Keratinocyte (primary cell): ENCODE results near the gene FMN2. TPM values are rescaled to one million over a fixed set of nuclear protein-coding genes. Genes with fewer than 3 reads are reported as not detected.

Experiments
- DNase-seq: peaks from one replicate; pipeline ENCODE4 v3.0.0-alpha.2; 2011; ENCODE audit warnings: low read depth, missing footprints, low spot score
- FAIRE-seq: peaks from 2 replicates; lab custom pipeline; 2011; peaks lifted over from hg19 to GRCh38; lab: Jason Lieb, UNC
- H2AFZ ChIP-seq: 2 replicates; pipeline ENCODE4 v1.6.0; 2012; ENCODE audit warnings: low read length, control low read depth, inconsistent platforms; ENCODE audit not compliant: control insufficient read depth
- H3K27ac ChIP-seq: 2 replicates; pipeline ENCODE4 v1.5.1; 2011; ENCODE audit warnings: low read length; ENCODE audit not compliant: control insufficient read depth, insufficient read depth
- H3K27me3 ChIP-seq: 3 replicates; pipeline ENCODE4 v1.6.0; 2011; ENCODE audit warnings: low read length; ENCODE audit not compliant: control insufficient read depth, insufficient read depth; ENCODE audit errors: extremely low read depth
- H3K36me3 ChIP-seq, 2 experiments: 2 replicates in 1 of 2; 3 replicates in 1 of 2; pipeline ENCODE4 v1.5.1; 2011; ENCODE audit warnings: low read length in 2 of 2, mild to moderate bottlenecking in 1 of 2; ENCODE audit not compliant: control insufficient read depth in 2 of 2, insufficient read depth in 2 of 2; ENCODE audit errors: extremely low read depth in 1 of 2
- H3K4me1 ChIP-seq: 3 replicates; pipeline ENCODE4 v1.5.1; 2011; ENCODE audit warnings: low read length; ENCODE audit not compliant: control insufficient read depth, insufficient read depth; ENCODE audit errors: extremely low read depth
- H3K4me2 ChIP-seq: 3 replicates; pipeline ENCODE4 v1.6.0; 2011; ENCODE audit warnings: low read depth, low read length; ENCODE audit not compliant: control insufficient read depth, insufficient read depth; ENCODE audit errors: extremely low read depth
- H3K4me3 ChIP-seq, 3 experiments: fragments of 200-600 bp in 1 of 3; sonication (generic) in 1 of 3; 2 replicates in 2 of 3; 3 replicates in 1 of 3; pipeline ENCODE4 v1.5.1; 2011 to 2016; ENCODE audit warnings: low read length in 3 of 3, mild to moderate bottlenecking in 3 of 3, control low read depth in 2 of 3, inconsistent platforms in 1 of 3, low read depth in 1 of 3, mixed read lengths in 1 of 3, mixed run types in 1 of 3, moderate library complexity in 1 of 3; ENCODE audit not compliant: control insufficient read depth in 2 of 3, insufficient read depth in 2 of 3; ENCODE audit errors: extremely low read depth in 1 of 3
- H3K79me2 ChIP-seq: 2 replicates; pipeline ENCODE4 v1.6.0; 2012; ENCODE audit warnings: low read length; ENCODE audit not compliant: control insufficient read depth, insufficient read depth
- H3K9ac ChIP-seq: 3 replicates; pipeline ENCODE4 v1.6.0; 2011; ENCODE audit warnings: low read length; ENCODE audit not compliant: control insufficient read depth, insufficient read depth; ENCODE audit errors: extremely low read depth
- H3K9me1 ChIP-seq: 3 replicates; pipeline ENCODE4 v1.6.0; 2011; ENCODE audit warnings: low read length; ENCODE audit not compliant: control insufficient read depth, insufficient read depth; ENCODE audit errors: extremely low read depth
- H3K9me3 ChIP-seq: 2 replicates; pipeline ENCODE4 v1.5.1; 2012; ENCODE audit warnings: low read depth, low read length; ENCODE audit not compliant: control insufficient read depth
- H4K20me1 ChIP-seq: 3 replicates; pipeline ENCODE4 v1.6.0; 2011; ENCODE audit warnings: low read length; ENCODE audit not compliant: control insufficient read depth, insufficient read depth; ENCODE audit errors: extremely low read depth
- EZH2 ChIP-seq: IDR thresholded peaks from one replicate; pipeline ENCODE4 v1.6.1; 2012; ENCODE audit warnings: inconsistent platforms, mild to moderate bottlenecking, low read length, moderate library complexity
- dilution Hi-C: fragments of 300-500 bp; cut with MboI; formaldehyde crosslinking; loops from one replicate; pipeline ENCODE4 v1.7.0; 2020; ENCODE audit warnings: low sequenced_read_pairs; ENCODE audit not compliant: extremely low pct_ligation_motif_present
- polyA plus RNA-seq, 5 experiments: library from polyadenylated mRNA; depleted of rRNA in 3 of 5; stranded (reverse) in 3 of 5; stranded (forward) in 1 of 5; unstranded in 1 of 5; fragments of >200 nt; gene quantifications; 1 replicate in 1 of 5; 2 replicates in 3 of 5; 3 replicates in 1 of 5; pipeline versions ENCODE4 v1.2.1 to v1.2.3, GENCODE V29; 2011 to 2012; ENCODE audit warnings: missing spikeins in 2 of 5, low read depth in 1 of 5, low replicate concordance in 1 of 5
- TF ChIP-seq, protein P1 (sequence below), 3 experiments: IDR thresholded peaks in 1 of 3; conservative IDR thresholded peaks in 1 of 3; optimal IDR thresholded peaks in 1 of 3; 2 replicates in 2 of 3; 3 replicates in 1 of 3; pipeline versions ENCODE3 to v1.5.1; 2011; ENCODE audit warnings: low read length in 3 of 3, mild to moderate bottlenecking in 3 of 3, moderate library complexity in 2 of 3, control low read depth in 1 of 3, inconsistent platforms in 1 of 3; ENCODE audit not compliant: insufficient read depth in 2 of 3; ENCODE audit errors: extremely low read depth in 1 of 3

FMN2 gene
- polyA plus RNA-seq, 1 donor (not counting 4 experiments of a cell fraction or from before 2014, with no cell fraction given), result not detected

- Histone ChIP-seq H3K4me3 (no peak overlapping the region), H3K4me2 (no peak overlapping the region), H3K27me3 (no peaks in the 10 kb centered on the region), H2AFZ (no peak overlapping the region), H3K79me2 (no peaks in the 10 kb centered on the region), H3K9me1 (no peaks in the 10 kb centered on the region), H3K4me1 (no peaks in the 10 kb centered on the region), H3K36me3 (no peaks in the 10 kb centered on the region), H3K27ac (no peak overlapping the region), H4K20me1 (no peaks in the 10 kb centered on the region), H3K9me3 (peaks cover 3% of the 10 kb centered on the region), H3K9ac (no peak overlapping the region)
- FAIRE-seq (no peak), DNase-seq (no peak)
- dilution Hi-C loops, result no loop called here
- no peak for TF ChIP-seq EZH2
- TF ChIP-seq, protein P1, sequence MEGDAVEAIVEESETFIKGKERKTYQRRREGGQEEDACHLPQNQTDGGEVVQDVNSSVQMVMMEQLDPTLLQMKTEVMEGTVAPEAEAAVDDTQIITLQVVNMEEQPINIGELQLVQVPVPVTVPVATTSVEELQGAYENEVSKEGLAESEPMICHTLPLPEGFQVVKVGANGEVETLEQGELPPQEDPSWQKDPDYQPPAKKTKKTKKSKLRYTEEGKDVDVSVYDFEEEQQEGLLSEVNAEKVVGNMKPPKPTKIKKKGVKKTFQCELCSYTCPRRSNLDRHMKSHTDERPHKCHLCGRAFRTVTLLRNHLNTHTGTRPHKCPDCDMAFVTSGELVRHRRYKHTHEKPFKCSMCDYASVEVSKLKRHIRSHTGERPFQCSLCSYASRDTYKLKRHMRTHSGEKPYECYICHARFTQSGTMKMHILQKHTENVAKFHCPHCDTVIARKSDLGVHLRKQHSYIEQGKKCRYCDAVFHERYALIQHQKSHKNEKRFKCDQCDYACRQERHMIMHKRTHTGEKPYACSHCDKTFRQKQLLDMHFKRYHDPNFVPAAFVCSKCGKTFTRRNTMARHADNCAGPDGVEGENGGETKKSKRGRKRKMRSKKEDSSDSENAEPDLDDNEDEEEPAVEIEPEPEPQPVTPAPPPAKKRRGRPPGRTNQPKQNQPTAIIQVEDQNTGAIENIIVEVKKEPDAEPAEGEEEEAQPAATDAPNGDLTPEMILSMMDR (optimal IDR thresholded peaks at IDR 0.05 in 1 of 3, IDR thresholded peaks at IDR 0.05 in 1 of 3, conservative IDR thresholded peaks at IDR 0.05 in 1 of 3; ENCODE audit: extremely low read depth in 1 of 3, insufficient read depth in 2 of 3, low read length in 3 of 3), result no peak
These were observed 216.4 kb downstream of the FMN2 start for GRCh38 chr1:240308096-240308495.

GRCh38 chr1:240309769-240310168, 218.1 kb downstream of the FMN2 start:
- no peak overlapping the region for H2AFZ ChIP-seq
- DNase-seq, result no peak
- H4K20me1 ChIP-seq, result no peaks in the 10 kb centered on the region
- no peaks in the 10 kb centered on the region for H3K9me1 ChIP-seq
- no peaks in the 10 kb centered on the region for H3K27me3 ChIP-seq
- no peak overlapping the region for H3K4me2 ChIP-seq
- H3K9ac ChIP-seq, result no peak overlapping the region
- FAIRE-seq, result no peak
- dilution Hi-C loops, result no loop called here
- no peaks in the 10 kb centered on the region for H3K79me2 ChIP-seq
- H3K4me1 ChIP-seq, result no peaks in the 10 kb centered on the region
- H3K4me3 ChIP-seq, result no peak overlapping the region
- no peak for TF ChIP-seq EZH2
- TF ChIP-seq, protein P1 (optimal IDR thresholded peaks at IDR 0.05 in 1 of 3, IDR thresholded peaks at IDR 0.05 in 1 of 3, conservative IDR thresholded peaks at IDR 0.05 in 1 of 3; ENCODE audit: extremely low read depth in 1 of 3, insufficient read depth in 2 of 3, low read length in 3 of 3), result no peak
- H3K36me3 ChIP-seq, result no peaks in the 10 kb centered on the region
- peaks cover 3% of the 10 kb centered on the region for H3K9me3 ChIP-seq
- no peak overlapping the region for H3K27ac ChIP-seq
